Esophagus squamous epithelium (tissue), 4 donors: ENCODE data around the gene TP53I11.

ENCODE experiments used
- POLR2A ChIP-seq, 4 donors: fragments of 450-650 bp; IDR thresholded peaks; one replicate each; pipeline ENCODE4 v1.6.1; 2017; ENCODE audit warnings: antibody characterized with exemption in 4 of 4, mild to moderate bottlenecking in 4 of 4, moderate library complexity in 3 of 4
- TF ChIP-seq, protein P1 (sequence below), 6 experiments: fragments of 450-650 bp in 4 of 6; fragments of 200-600 bp in 2 of 6; sonication (generic) in 2 of 6; IDR thresholded peaks; one replicate each; pipeline ENCODE4 v1.5.1; 2016 to 2019; ENCODE audit warnings: antibody characterized with exemption in 6 of 6, mild to moderate bottlenecking in 4 of 6, moderate library complexity in 4 of 6

DNA sequence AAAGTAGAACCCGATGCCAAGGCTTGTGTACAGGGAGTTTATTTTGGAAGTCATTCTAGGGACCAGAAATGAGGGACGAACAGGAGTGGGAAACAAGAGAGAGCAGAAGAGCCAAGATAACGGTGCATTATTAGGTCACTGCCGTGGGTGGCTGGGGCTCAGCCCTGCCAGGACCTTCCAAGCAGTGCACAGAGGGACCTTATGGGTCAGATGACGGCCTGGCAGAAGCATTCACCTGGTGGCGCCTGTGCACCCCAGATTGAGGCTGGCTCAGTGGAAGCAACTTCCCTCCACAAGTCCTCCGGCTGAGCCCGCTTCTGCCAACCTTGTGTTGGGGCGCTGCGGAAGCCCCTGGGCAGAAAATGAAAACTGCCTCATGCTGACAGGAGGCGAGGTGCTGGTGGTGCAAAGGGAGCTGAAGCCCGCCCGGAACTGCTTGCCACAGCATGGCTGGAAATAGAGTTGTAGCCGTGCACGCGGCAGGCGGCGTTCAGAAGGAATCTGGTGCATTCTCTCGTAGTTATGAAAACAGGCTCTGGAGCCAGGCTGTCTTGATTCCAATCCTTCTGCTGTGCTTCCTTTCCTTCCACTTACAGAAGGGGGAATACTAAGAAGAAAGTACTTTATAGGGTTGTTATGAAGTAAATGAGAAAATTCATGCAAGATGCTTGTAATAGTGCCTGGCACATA is 22.2 kb upstream of the TP53I11 start:
- TF ChIP-seq, protein P1, sequence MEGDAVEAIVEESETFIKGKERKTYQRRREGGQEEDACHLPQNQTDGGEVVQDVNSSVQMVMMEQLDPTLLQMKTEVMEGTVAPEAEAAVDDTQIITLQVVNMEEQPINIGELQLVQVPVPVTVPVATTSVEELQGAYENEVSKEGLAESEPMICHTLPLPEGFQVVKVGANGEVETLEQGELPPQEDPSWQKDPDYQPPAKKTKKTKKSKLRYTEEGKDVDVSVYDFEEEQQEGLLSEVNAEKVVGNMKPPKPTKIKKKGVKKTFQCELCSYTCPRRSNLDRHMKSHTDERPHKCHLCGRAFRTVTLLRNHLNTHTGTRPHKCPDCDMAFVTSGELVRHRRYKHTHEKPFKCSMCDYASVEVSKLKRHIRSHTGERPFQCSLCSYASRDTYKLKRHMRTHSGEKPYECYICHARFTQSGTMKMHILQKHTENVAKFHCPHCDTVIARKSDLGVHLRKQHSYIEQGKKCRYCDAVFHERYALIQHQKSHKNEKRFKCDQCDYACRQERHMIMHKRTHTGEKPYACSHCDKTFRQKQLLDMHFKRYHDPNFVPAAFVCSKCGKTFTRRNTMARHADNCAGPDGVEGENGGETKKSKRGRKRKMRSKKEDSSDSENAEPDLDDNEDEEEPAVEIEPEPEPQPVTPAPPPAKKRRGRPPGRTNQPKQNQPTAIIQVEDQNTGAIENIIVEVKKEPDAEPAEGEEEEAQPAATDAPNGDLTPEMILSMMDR (IDR thresholded peaks at IDR 0.05): no peak
- no peak for TF ChIP-seq POLR2A (IDR thresholded peaks at IDR 0.05)
